HL-60 (cell line): Measurements from ENCODE around the gene BABAM2.
"Not testable (repeated sequence)": the region's sequence is repeated elsewhere in the genome, so short reads cannot be mapped to it uniquely, and the experiment has no call there.

Experiments
- DNase-seq, 2 experiments: peaks; one replicate each; pipeline ENCODE4 v3.0.0-alpha.2; 2010 to 2020; ENCODE audit warnings: low read depth in 1 of 2, low spot score in 1 of 2
- H3K27ac ChIP-seq: fragments of 250-450 bp; sonication (Bioruptor Pico); replicated peaks from 2 replicates; pipeline ENCODE4 v1.5.1; 2020; ENCODE audit warnings: mild to moderate bottlenecking, moderate library complexity
- H3K27me3 ChIP-seq: fragments of 250-450 bp; sonication (Bioruptor Pico); 2 replicates; pipeline ENCODE4 v1.5.1; 2021; ENCODE audit warnings: mild to moderate bottlenecking, moderate library complexity; ENCODE audit not compliant: insufficient read depth, poor library complexity, severe bottlenecking
- H3K4me3 ChIP-seq: replicated peaks from 2 replicates; pipeline ENCODE4 v1.5.1; 2011; ENCODE audit warnings: mild to moderate bottlenecking, control low read depth, low read length; ENCODE audit not compliant: insufficient read depth
- CTCF ChIP-seq: IDR thresholded peaks from one replicate; pipeline ENCODE4 v1.5.1; 2011; ENCODE audit warnings: low read length, control low read depth, inconsistent platforms; ENCODE audit not compliant: insufficient read depth
- GABPA ChIP-seq: IDR thresholded peaks from 2 replicates; pipeline ENCODE4 v1.6.1; 2012; ENCODE audit warnings: low read depth
- POLR2AphosphoS5 ChIP-seq: IDR thresholded peaks from 2 replicates; pipeline ENCODE4 v1.6.1; 2012; ENCODE audit warnings: low read depth
- REST ChIP-seq: IDR thresholded peaks from 2 replicates; pipeline ENCODE4 v1.6.1; 2012; ENCODE audit warnings: low read depth; ENCODE audit not compliant: insufficient replicate concordance
- SPI1 ChIP-seq: IDR thresholded peaks from 2 replicates; pipeline ENCODE4 v1.6.1; 2012; ENCODE audit warnings: low read depth, mild to moderate bottlenecking, borderline replicate concordance

The BABAM2 gene

GRCh38 chr2:27965841-27966240 is 75.3 kb downstream of the BABAM2 start:
- Histone ChIP-seq H3K27ac (no peak overlapping the region), H3K27me3 (no peaks in the 10 kb centered on the region), H3K4me3 (no peak overlapping the region)
- no peak for DNase-seq
- no peak for TF ChIP-seq CTCF
- no peak for TF ChIP-seq POLR2AphosphoS5
- no peak for TF ChIP-seq SPI1
- no peak for TF ChIP-seq REST
- no peak for TF ChIP-seq GABPA

- H3K27ac ChIP-seq, result no peak overlapping the region
- no peak for DNase-seq
Observed at GRCh38 chr2:27966466-27966865, 75.9 kb downstream of the BABAM2 start.

GRCh38 chr2:27967076-27967475 is 76.5 kb downstream of the BABAM2 start:
- DNase-seq, result no peak
- no peak overlapping the region for H3K27ac ChIP-seq
- H3K27me3 ChIP-seq, result no peaks in the 10 kb centered on the region
- no peak overlapping the region for H3K4me3 ChIP-seq
- TF ChIP-seq SPI1, result no peak
- no peak for TF ChIP-seq REST
- no peak for TF ChIP-seq GABPA
- TF ChIP-seq CTCF, result no peak
- TF ChIP-seq POLR2AphosphoS5, result no peak

More at GRCh38 chr2:27966466-27966865, 75.9 kb downstream of the BABAM2 start:
- no peaks in the 10 kb centered on the region for H3K27me3 ChIP-seq
- no peak overlapping the region for H3K4me3 ChIP-seq
- TF ChIP-seq POLR2AphosphoS5 (no peak), CTCF (no peak), REST (no peak), GABPA (no peak), SPI1 (no peak)

- not testable (repeated sequence) for DNase-seq, H3K27me3 ChIP-seq, H3K27ac ChIP-seq, H3K4me3 ChIP-seq
Observed at GRCh38 chr2:27968045-27968444, 77.5 kb downstream of the BABAM2 start.

- not testable (repeated sequence) for H3K27me3 ChIP-seq, H3K4me3 ChIP-seq, H3K27ac ChIP-seq, DNase-seq
Observed at GRCh38 chr2:27968957-27969356, 78.4 kb downstream of the BABAM2 start.
